A549 (cell line): ENCODE measurements around the gene TMEM131.

Experiments used
- BHLHE40 ChIP-seq: IDR thresholded peaks from 2 replicates; pipeline ENCODE4 v1.6.1; 2012; ENCODE audit warnings: low read depth, low read length, inconsistent platforms
- CBX8 ChIP-seq: fragments of 200-600 bp; sonication (generic); IDR thresholded peaks from 2 replicates; pipeline ENCODE4 v1.6.1; 2016
- CEBPB ChIP-seq, 2 experiments: fragments of >200 bp in 1 of 2; sonication (Bioruptor Twin) in 1 of 2; formaldehyde crosslinking in 1 of 2; IDR thresholded peaks; 2 replicates each; pipeline ENCODE4 v1.6.1; 2012 to 2016
- CHD2 ChIP-seq: fragments of 150-350 bp; IDR thresholded peaks from 2 replicates; pipeline ENCODE4 v1.6.1; 2014; ENCODE audit warnings: low read length; ENCODE audit not compliant: partially characterized antibody
- CHD4 ChIP-seq: fragments of 200-600 bp; sonication (generic); IDR thresholded peaks from 2 replicates; pipeline ENCODE4 v1.6.1; 2016; ENCODE audit warnings: antibody characterized with exemption, mild to moderate bottlenecking, borderline replicate concordance
- CTCF ChIP-seq: fragments of >200 bp; sonication (Bioruptor Twin); formaldehyde crosslinking; IDR thresholded peaks from 3 replicates; pipeline ENCODE4 v1.5.1; 2016
- EP300 ChIP-seq, 2 experiments: fragments of >200 bp; sonication (Bioruptor Twin); formaldehyde crosslinking; IDR thresholded peaks; 2 replicates in 1 of 2; 3 replicates in 1 of 2; pipeline ENCODE4 v1.6.1; 2016 to 2017
- KDM1A ChIP-seq: fragments of 200-600 bp; sonication (generic); IDR thresholded peaks from 2 replicates; pipeline ENCODE4 v1.6.1; 2016; ENCODE audit warnings: low read depth, mild to moderate bottlenecking
- MAX ChIP-seq: IDR thresholded peaks from 2 replicates; pipeline ENCODE4 v1.6.1; 2012
- PBX3 ChIP-seq: IDR thresholded peaks from 2 replicates; pipeline ENCODE4 v1.6.1; 2012
- POLR2A ChIP-seq: IDR thresholded peaks from 2 replicates; pipeline ENCODE4 v1.6.1; 2012; ENCODE audit warnings: mild to moderate bottlenecking, low read length
- RCOR1 ChIP-seq: fragments of 150-350 bp; IDR thresholded peaks from 2 replicates; pipeline ENCODE4 v1.6.1; 2014; ENCODE audit warnings: antibody characterized with exemption, low read length, low read depth
- SMC3 ChIP-seq: fragments of >200 bp; sonication (Bioruptor Twin); formaldehyde crosslinking; IDR thresholded peaks from 3 replicates; pipeline ENCODE4 v1.6.1; 2018; ENCODE audit warnings: inconsistent platforms
- SREBF2 ChIP-seq: fragments of 450-650 bp; IDR thresholded peaks from 2 replicates; pipeline ENCODE4 v1.6.1; 2014; ENCODE audit warnings: mild to moderate bottlenecking, moderate library complexity

GRCh38 chr2:97750017-97750416 is 245.7 kb downstream of the TMEM131 start:
- no peak for TF ChIP-seq POLR2A
- no peak for TF ChIP-seq PBX3
- TF ChIP-seq CEBPB (IDR thresholded peaks at IDR 0.05), result no peak
- no peak for TF ChIP-seq EP300 (IDR thresholded peaks at IDR 0.05)
- TF ChIP-seq CTCF, result no peak
- no peak for TF ChIP-seq MAX
- no peak for TF ChIP-seq CHD4
- no peak for TF ChIP-seq RCOR1
- no peak for TF ChIP-seq SREBF2
- no peak for TF ChIP-seq BHLHE40
- TF ChIP-seq KDM1A, result no peak
- TF ChIP-seq SMC3, result no peak
- TF ChIP-seq CHD2, result no peak
- TF ChIP-seq CBX8, result no peak
